Measurements from ENCODE around the gene PLA2G6.

DNA sequence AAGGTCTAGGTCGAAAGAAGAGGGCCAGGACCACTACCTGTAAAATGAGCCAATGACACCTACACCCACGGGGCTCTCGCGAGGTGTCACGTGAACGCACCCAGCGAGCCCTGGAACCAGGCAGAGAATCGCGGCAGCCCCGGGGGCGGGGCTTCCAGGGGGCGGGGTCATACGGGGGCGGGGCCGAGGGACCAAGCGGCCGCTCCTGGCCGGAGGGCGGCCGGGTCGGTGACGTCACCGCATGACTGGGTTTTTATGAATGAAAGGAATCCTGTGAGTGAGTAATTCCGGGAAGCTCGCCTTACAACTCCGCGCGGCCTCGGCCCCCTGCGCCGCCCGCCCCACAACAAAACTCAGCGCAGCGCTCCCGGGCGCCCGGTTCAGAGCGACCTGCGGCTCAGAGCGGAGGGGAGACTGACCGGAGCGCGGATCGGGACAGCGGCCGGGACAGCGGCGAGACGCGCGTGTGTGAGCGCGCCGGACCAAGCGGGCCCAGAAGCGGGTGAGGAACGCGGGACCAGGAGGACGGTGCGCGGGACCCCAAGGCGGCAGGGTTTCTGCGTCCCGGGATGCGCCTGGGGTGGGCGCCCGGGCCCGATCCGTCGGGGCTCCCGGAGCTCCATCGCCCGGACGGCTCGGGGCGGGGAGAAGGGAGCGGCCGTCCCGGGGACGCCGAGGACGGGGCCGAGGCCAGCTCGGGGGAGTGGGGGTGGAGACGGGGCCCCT, 20.2 kb upstream of the PLA2G6 start, which contains the start of gene MAFF:
- no peak for TF ChIP-seq MAFK (IDR thresholded peaks at IDR 0.05; ENCODE audit: partially characterized antibody)
- TF ChIP-seq CHD2 (IDR thresholded peaks at IDR 0.05; ENCODE audit: low read length, partially characterized antibody), result peak; percentile 87
- TF ChIP-seq JUNB (IDR thresholded peaks at IDR 0.05), result peak; percentile 28; the same call in 1 of the 2 replicates
- no peak for TF ChIP-seq POLR2A (IDR thresholded peaks at IDR 0.05; ENCODE audit: low read length)
